Ovary (tissue), 9 donors: ENCODE results near the gene SYCE1L. TPM values are rescaled to one million over a fixed set of nuclear protein-coding genes. Genes with fewer than 3 reads are reported as not detected.
A peak's percentile ranks its signal among the peaks of the same experiment; 100 is the strongest.
"Not testable (repeated sequence)": the region's sequence is repeated elsewhere in the genome, so short reads cannot be mapped to it uniquely, and the experiment has no call there.

Experiments
- DNase-seq, 5 donors: peaks; one replicate each; pipeline ENCODE4 v3.0.0-alpha.2; 2019 to 2020
- H3K27ac ChIP-seq, 2 donors: fragments of 200-600 bp; one replicate each; pipeline versions ENCODE4 v1.5.1 to v1.8.0; 2019 to 2022
- H3K27me3 ChIP-seq: fragments of 200-600 bp; one replicate; pipeline ENCODE4 v1.8.0; 2022
- H3K36me3 ChIP-seq: fragments of 200-600 bp; sonication (generic); one replicate; pipeline ENCODE4 v1.5.1; 2019
- H3K4me1 ChIP-seq: one replicate; pipeline ENCODE4 v1.8.1; 2013; ENCODE audit warnings: mild to moderate bottlenecking, moderate library complexity; ENCODE audit not compliant: insufficient read depth
- H3K4me3 ChIP-seq: fragments of 200-600 bp; sonication (generic); one replicate; pipeline ENCODE4 v1.5.1; 2017
- H3K9me3 ChIP-seq, 2 donors: fragments of 200-600 bp in 1 of 2; sonication (generic) in 1 of 2; one replicate each; pipeline versions ENCODE4 v1.5.1 to v1.8.1; 2013 to 2019; ENCODE audit warnings: mild to moderate bottlenecking in 1 of 2, moderate library complexity in 1 of 2
- CTCF ChIP-seq, 3 donors: fragments of 450-650 bp in 2 of 3; fragments of 200-600 bp in 1 of 3; IDR thresholded peaks; one replicate each; pipeline versions ENCODE4 v1.5.1 to v1.8.0; 2016 to 2022; ENCODE audit warnings: antibody characterized with exemption in 3 of 3, mild to moderate bottlenecking in 1 of 3
- EP300 ChIP-seq: sonication (generic); formaldehyde crosslinking; IDR thresholded peaks from one replicate; pipeline ENCODE4 v1.6.1; 2017; ENCODE audit warnings: antibody characterized with exemption
- POLR2A ChIP-seq: fragments of 450-650 bp; IDR thresholded peaks from one replicate; pipeline ENCODE4 v1.6.1; 2017; ENCODE audit warnings: antibody characterized with exemption, mild to moderate bottlenecking, moderate library complexity
- WGBS, 3 donors: extraction: QIAGEN DNeasy Blood & Tissue Kit in 1 of 3; methylation state at CpG; one replicate each; pipeline versions ENCODE4 v1.1.5 to v1.1.7; 2013 to 2017; 5-methylcytosine and 5-hydroxymethylcytosine counted together
- intact Hi-C, 4 donors: fragments of 100-400 bp; cut with DNase I; formaldehyde crosslinking; loops; one replicate each; pipeline versions ENCODE4 v1.11.0 to v1.15.1; 2022 to 2023
- polyA plus RNA-seq, 2 donors: library from polyadenylated mRNA; stranded (reverse); fragments of 200-250 nt in 1 of 2; fragments of 350-450 nt in 1 of 2; fragmentation: Illumina TruSeq in 1 of 2; extraction: RNeasy Lipid Tissue Mini Kit (QIAGEN cat#74804) in 1 of 2; gene quantifications; one replicate each; pipeline ENCODE4 v1.2.3, GENCODE V29; 2013 to 2014
- total RNA-seq, 7 donors: library from RNA; depleted of rRNA in 2 of 7; stranded (reverse); fragments of >200 nt in 2 of 7; fragmentation: NEBNext Ultra II Directional in 3 of 7; extraction: Animal tissue kit (Norgen Biotek cat#: 25700) in 3 of 7; gene quantifications; one replicate each; pipeline versions ENCODE4 v1.1.0 to v1.2.4, GENCODE V29; 2016 to 2023
- donor health status: DM: no; HTN: no; CAD: no; lungs with moderate emphysema.
- donor health status: DM: no; HTN: no; CAD: no.
- donor health status: Bipolar disorder and iron deficiency.
- donor health status: DM: yes; HTN: yes; CAD: no.
- donor health status: DM: no; HTN: no; CAD: no.
- donor health status: DM: yes; HTN: yes; CAD: no.

Gene SYCE1L
- total and polyA plus RNA-seq, 9 donors = 4.4 to 56.0 (median 9.8) TPM; not detected in 1

GRCh38 chr16:77236063-77236511 is 36.9 kb downstream of the SYCE1L start:
- Histone ChIP-seq H3K9me3 (no peaks in the 10 kb centered on the region), H3K27ac (no peak overlapping the region), H3K36me3 (no peaks in the 10 kb centered on the region), H3K4me1 (no peaks in the 10 kb centered on the region), H3K27me3 (no peaks in the 10 kb centered on the region), H3K4me3 (no peak overlapping the region)
- WGBS, 3 donors = 0 to 3% (median 2%) methylated on average over 21 of the region's 21 CpGs
- DNase-seq = peak; percentile 69 to 92 (median 87)
- no peak for TF ChIP-seq EP300
- TF ChIP-seq CTCF (IDR thresholded peaks at IDR 0.05) = peak; percentile 95 to 99 (median 97)
- intact Hi-C loops = loop anchor here (5.0 to 10.0 kb wide), 3 partner anchors 346 to 351 kb away; no protein-coding TSS in a partner anchor

- 80 to 87% (median 81%) methylated on average over 5 of the region's 5 CpGs for WGBS, 3 donors
- TF ChIP-seq POLR2A (no peak), CTCF (IDR thresholded peaks at IDR 0.05) (no peak), EP300 (no peak)
Observed at GRCh38 chr16:77238593-77238992, 39.4 kb downstream of the SYCE1L start.

DNA sequence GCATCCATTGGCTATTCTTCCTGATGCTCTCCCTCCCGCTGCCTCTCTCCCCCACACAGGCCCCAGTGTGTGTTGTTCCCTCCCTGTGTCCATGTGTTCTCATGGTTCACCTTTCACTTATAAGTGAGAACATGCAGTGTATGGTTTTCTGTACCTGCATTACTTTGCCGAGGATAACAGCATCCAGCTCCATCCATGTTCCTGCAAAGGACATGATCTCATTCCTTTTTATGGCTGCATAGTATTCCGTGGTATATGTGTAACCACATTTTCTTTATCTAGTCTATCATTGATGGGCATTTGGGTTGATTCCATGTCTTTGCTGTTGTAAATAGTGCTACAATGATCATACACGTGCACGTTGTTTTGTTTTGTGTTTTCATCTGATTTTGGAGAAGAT is 43.3 kb downstream of the SYCE1L start:
- H3K27ac ChIP-seq, DNase-seq, H3K9me3 ChIP-seq, H3K4me1 ChIP-seq, H3K36me3 ChIP-seq, H3K4me3 ChIP-seq, H3K27me3 ChIP-seq, intact Hi-C loops: not testable (repeated sequence)
- WGBS, 3 donors = 93 to 96% (median 95%) methylated on average over 5 of the region's 5 CpGs

More at GRCh38 chr16:77238593-77238992, 39.4 kb downstream of the SYCE1L start:
- no peaks in the 10 kb centered on the region for H3K4me1 ChIP-seq
- no peak overlapping the region for H3K27ac ChIP-seq
- H3K27me3 ChIP-seq = no peaks in the 10 kb centered on the region
- H3K4me3 ChIP-seq = no peak overlapping the region
- no peak for DNase-seq
- no peaks in the 10 kb centered on the region for H3K9me3 ChIP-seq
- intact Hi-C loops = loop anchor here (5.0 to 10.0 kb wide), 3 partner anchors 344 to 349 kb away; no protein-coding TSS in a partner anchor
- H3K36me3 ChIP-seq = no peaks in the 10 kb centered on the region

GRCh38 chr16:77246150-77246549 is 46.9 kb downstream of the SYCE1L start:
- WGBS, 3 donors = 85 to 96% (median 94%) methylated on average over 2 of the region's 2 CpGs

More at GRCh38 chr16:77246150-77246549, 46.9 kb downstream of the SYCE1L start:
- Histone ChIP-seq H3K27me3 (no peaks in the 10 kb centered on the region), H3K4me1 (no peaks in the 10 kb centered on the region), H3K4me3 (no peak overlapping the region), H3K27ac (no peak overlapping the region), H3K36me3 (no peaks in the 10 kb centered on the region), H3K9me3 (no peaks in the 10 kb centered on the region)
- no peak for DNase-seq
- intact Hi-C loops = no loop called here
- TF ChIP-seq CTCF (IDR thresholded peaks at IDR 0.05) = no peak
- no peak for TF ChIP-seq EP300
- TF ChIP-seq POLR2A = no peak
